Measurements from ENCODE around the gene CTNNBIP1.

Gene CTNNBIP1

DNA sequence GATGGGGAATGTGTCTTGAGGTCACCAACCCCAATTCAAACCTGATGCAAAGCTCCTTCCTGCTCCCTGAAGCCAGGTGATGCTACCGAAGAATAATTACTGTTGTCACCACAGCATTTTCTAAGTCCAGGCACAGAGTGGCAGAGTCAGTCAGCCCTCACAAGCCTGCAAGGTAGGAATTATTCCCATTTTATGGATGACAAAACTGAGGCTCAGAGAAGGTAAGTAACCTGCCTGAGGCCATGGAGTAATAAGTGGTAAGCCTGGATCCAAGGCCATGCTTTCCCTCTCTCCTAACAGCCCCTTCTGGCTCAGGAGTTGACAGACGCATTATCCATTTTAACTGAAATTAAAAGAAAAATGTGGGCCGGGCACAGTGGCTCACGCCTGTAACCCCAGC, 23.0 kb downstream of the CTNNBIP1 start:
- no peak for DNase-seq (ENCODE audit: extremely low read depth, low read depth)
- TF ChIP-seq, protein P1, sequence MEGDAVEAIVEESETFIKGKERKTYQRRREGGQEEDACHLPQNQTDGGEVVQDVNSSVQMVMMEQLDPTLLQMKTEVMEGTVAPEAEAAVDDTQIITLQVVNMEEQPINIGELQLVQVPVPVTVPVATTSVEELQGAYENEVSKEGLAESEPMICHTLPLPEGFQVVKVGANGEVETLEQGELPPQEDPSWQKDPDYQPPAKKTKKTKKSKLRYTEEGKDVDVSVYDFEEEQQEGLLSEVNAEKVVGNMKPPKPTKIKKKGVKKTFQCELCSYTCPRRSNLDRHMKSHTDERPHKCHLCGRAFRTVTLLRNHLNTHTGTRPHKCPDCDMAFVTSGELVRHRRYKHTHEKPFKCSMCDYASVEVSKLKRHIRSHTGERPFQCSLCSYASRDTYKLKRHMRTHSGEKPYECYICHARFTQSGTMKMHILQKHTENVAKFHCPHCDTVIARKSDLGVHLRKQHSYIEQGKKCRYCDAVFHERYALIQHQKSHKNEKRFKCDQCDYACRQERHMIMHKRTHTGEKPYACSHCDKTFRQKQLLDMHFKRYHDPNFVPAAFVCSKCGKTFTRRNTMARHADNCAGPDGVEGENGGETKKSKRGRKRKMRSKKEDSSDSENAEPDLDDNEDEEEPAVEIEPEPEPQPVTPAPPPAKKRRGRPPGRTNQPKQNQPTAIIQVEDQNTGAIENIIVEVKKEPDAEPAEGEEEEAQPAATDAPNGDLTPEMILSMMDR (IDR thresholded peaks at IDR 0.05; ENCODE audit: low read depth, low read length, missing control alignments), result no peak
- no peak overlapping the region for H3K4me3 ChIP-seq (replicated peaks; ENCODE audit: low read depth, low read length)

DNA sequence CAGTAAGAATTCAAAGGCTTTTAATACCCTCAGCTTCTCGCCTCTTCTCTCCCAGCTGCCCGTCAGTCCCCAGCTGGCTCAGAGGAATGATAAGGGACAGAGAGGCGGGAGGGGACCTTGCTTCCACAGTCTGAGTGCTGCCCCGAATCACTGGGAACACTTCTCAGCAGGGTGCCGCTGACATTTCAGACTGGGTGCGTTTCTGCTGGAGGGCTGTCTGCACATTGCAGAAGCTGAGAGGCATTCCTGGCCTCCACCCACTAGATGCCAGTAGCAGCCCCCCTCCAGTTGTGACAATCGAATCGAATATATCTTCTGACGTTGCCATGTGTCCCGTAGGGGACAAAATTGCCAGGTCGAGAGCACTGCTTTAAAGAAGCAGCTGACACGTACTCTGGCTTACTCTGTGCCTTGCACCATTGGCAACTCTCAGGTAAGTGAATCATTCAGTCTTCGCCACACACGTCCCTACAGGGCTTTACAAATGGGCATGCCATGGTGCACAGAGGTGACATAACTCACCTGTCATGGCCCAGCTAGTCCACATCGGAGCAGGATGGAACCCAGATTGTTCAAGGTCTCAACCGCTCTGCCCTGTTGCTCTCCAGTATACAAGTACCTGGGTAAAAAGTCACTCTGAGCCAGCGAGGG, 23.9 kb downstream of the CTNNBIP1 start:
- TF ChIP-seq, protein P1 (IDR thresholded peaks at IDR 0.05; ENCODE audit: low read depth, low read length, missing control alignments), result no peak

DNA sequence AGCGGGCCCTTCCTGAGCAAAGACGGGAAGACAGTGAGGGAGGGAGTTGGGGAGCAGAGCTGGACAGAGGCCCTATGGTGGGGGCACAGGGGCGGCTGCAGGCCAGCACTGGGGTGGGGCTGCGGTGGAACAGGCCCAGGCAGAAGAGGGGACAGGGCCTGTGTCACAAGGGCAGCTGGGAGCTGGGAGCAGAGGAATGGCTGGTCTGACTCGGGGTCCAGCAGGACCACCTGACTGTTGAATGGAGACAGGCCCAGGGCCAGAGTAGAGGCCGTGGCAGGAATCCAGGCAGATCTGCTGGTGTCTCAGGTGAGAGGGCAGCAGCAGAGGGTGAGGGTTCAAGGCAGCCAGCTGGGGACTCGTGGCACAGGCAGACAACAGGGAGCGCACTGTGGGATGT, 25.3 kb downstream of the CTNNBIP1 start:
- no peak overlapping the region for H3K4me3 ChIP-seq (replicated peaks; ENCODE audit: low read depth, low read length)
- TF ChIP-seq, protein P1 (IDR thresholded peaks at IDR 0.05; ENCODE audit: low read depth, low read length, missing control alignments), result no peak
- no peak for DNase-seq (ENCODE audit: extremely low read depth, low read depth)

More for the DNA sequence above, 23.9 kb downstream of the CTNNBIP1 start:
- DNase-seq (ENCODE audit: extremely low read depth, low read depth), result no peak
- H3K4me3 ChIP-seq (replicated peaks; ENCODE audit: low read depth, low read length), result no peak overlapping the region

DNA sequence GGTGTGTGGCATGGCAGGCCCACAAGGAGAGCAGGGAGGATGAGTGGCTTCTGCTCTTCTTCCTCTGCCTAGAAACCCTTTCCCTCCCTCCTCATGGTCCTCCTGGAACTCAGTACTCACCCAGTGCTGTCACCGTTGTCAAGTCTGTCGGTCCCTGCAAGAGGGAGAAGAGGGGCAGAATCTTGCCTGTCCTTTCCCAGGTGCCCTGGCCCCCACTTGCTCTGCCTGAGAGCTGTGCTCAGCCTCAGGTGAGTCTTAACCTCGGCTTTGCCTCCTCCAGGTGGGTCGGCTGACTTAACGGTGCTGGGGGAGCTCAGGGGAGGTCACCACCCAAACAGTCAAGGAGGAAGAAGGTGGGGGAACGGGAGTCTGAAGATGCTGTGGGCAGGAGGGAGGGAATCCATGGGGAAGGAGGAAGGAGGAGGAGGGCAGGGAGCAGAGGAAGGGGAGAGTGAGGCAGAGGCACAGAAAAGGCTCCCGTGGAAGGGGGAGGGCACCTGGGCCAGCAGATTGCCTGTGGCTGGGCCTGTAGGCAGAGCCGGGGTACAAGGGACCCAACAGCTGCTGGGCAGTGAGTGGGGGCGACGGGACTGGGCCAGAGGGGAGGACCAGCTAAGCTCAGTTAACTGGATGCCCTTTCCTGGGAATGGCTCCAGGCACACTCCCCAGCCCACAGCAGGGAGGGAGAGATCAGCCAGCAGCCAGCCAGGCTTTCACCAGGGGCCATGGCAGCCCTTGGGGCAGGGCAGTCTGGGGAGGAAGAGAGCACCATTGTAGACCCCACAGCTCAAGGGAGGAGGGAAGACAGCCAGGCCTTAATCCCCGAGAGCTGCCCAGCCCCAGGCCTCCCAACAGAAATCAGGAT, 26.3 kb downstream of the CTNNBIP1 start:
- TF ChIP-seq, protein P1 (IDR thresholded peaks at IDR 0.05; ENCODE audit: low read depth, low read length, missing control alignments), result no peak

DNA sequence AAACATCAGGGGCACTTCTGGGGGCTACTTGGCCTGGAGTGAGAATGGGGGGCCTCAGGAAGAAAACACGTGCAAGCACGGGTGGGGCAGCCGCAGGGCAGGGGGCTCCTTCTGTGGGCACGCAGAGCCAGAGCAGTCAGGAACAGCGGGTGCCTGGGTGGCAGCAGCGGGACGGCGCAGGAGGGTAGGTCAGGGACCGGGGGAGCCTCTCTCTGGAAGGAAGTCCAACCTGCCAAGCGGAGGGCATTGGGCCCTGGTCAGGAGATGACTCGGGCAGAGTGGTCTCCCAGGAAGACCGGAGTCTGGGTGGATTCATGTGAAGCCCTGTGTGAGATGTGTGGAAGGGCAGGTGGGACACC, 27.1 kb downstream of the CTNNBIP1 start:
- TF ChIP-seq, protein P1 (IDR thresholded peaks at IDR 0.05; ENCODE audit: low read depth, low read length, missing control alignments), result no peak
- no peak for DNase-seq (ENCODE audit: extremely low read depth, low read depth)
- no peak overlapping the region for H3K4me3 ChIP-seq (replicated peaks; ENCODE audit: low read depth, low read length)

More for the DNA sequence above, 26.3 kb downstream of the CTNNBIP1 start:
- H3K4me3 ChIP-seq (replicated peaks; ENCODE audit: low read depth, low read length), result no peak overlapping the region
- DNase-seq (ENCODE audit: extremely low read depth, low read depth), result no peak

DNA sequence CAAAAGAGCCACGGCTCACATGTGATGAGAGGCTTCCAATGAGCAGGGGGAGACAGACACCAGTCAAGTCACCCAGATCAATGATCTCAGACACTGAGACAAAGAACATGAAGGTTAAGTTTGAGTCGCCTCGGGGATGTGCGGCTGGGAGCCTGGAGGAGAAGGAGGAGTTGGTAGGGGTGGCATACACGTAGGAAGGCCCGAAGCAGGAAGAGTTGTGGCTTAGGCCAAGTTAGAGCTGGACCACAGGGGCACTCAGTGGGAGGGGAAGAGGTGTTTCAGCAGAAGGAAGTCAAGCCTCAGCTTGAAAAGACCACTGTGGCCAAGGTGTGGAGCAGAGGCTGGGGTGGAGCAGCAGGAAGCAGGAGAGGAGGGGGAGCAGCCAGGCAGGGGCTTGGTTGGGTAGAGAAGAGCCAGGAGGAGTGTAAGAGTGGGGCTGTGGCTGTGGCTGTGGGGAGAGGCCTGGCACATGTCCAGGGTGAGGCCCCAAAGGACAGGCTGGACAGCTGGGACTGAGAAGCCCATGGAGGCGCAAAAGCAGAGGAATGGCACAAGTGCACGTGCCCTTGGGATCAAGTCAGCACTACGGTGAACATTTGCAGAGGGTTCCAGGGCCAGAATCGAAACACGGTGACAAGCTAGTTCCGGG, 27.6 kb downstream of the CTNNBIP1 start:
- TF ChIP-seq, protein P1 (IDR thresholded peaks at IDR 0.05; ENCODE audit: low read depth, low read length, missing control alignments), result no peak
- DNase-seq (ENCODE audit: extremely low read depth, low read depth), result no peak
- H3K4me3 ChIP-seq (replicated peaks; ENCODE audit: low read depth, low read length), result no peak overlapping the region

Data from HFF-Myc (cell line).